Measurements from ENCODE around the gene SLC16A10.

GRCh38 chr6:111057074-111057752, 30.1 kb upstream of the SLC16A10 start:
- no peak for TF ChIP-seq POLR2A (IDR thresholded peaks at IDR 0.05; ENCODE audit: low read depth, low read length)
- no peak for TF ChIP-seq POLR2AphosphoS5 (IDR thresholded peaks at IDR 0.05; ENCODE audit: low read depth, low read length)
- TF ChIP-seq TAF1 (IDR thresholded peaks at IDR 0.05; ENCODE audit: borderline replicate concordance, low read depth, low read length): no peak

Data from GM12892 (cell line).